ENCODE measurements around the gene MOB3B.

DNA sequence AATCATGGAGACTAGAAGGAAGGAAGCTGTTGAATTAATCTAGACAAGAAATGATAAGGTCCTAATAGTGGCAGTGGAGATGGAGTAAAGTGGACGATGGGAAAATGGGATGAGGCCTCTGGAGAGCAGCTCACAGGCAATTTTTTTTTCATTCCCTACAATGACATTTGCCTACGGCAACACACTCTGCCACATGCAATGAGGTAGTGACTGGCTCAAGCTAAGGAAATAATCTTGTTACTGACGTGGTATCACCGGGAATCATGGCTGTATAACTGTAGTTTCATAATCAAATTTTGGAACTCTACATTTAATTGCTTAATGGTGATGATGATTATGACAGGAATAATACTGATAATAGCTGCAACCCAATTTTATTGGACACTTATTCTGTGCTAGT lies 12.1 kb upstream of the MOB3B start:
- TF ChIP-seq CTCF (conservative IDR thresholded peaks at IDR 0.05 in 1 of 2, IDR thresholded peaks at IDR 0.05 in 1 of 2; ENCODE audit: low read depth in 1 of 2, low read length in 2 of 2) (no peak), EZH2 (IDR thresholded peaks at IDR 0.05; ENCODE audit: low read length, missing control alignments) (no peak)
